ENCODE data around the gene IKBKE.

IKBKE gene

GRCh38 chr1:206455666-206456344, 14.5 kb upstream of the IKBKE start:
- DNase-seq: peak; percentile 85

- DNase-seq: no peak
Observed at GRCh38 chr1:206456577-206457370, 13.5 kb upstream of the IKBKE start.

GRCh38 chr1:206457408-206458120, 12.7 kb upstream of the IKBKE start:
- DNase-seq: no peak

- no peak for DNase-seq
Observed at GRCh38 chr1:206459703-206460102, 10.6 kb upstream of the IKBKE start.

- DNase-seq: no peak
Observed at GRCh38 chr1:206460836-206461426, 9.3 kb upstream of the IKBKE start.

- peak; percentile 23 for DNase-seq
Observed at GRCh38 chr1:206461602-206462455, 8.4 kb upstream of the IKBKE start.

- no peak for DNase-seq
Observed at GRCh38 chr1:206463137-206463536, 7.1 kb upstream of the IKBKE start.

GRCh38 chr1:206463911-206464310, 6.4 kb upstream of the IKBKE start:
- no peak for DNase-seq

GRCh38 chr1:206464456-206464964, 5.8 kb upstream of the IKBKE start:
- no peak for DNase-seq

GRCh38 chr1:206465951-206466350, 4.3 kb upstream of the IKBKE start:
- DNase-seq: no peak

- DNase-seq: no peak
Observed at GRCh38 chr1:206466840-206467649, 3.2 kb upstream of the IKBKE start.

- DNase-seq: no peak
Observed at GRCh38 chr1:206467915-206468314, 2.4 kb upstream of the IKBKE start.

GRCh38 chr1:206468571-206468970, 1.7 kb upstream of the IKBKE start:
- no peak for DNase-seq

- DNase-seq: no peak
Observed at GRCh38 chr1:206469411-206469932, 804 bp upstream of the IKBKE start.

GRCh38 chr1:206470692-206471414, 577 bp downstream of the IKBKE start:
- DNase-seq: no peak

- no peak for DNase-seq
Observed at GRCh38 chr1:206471415-206471801, 1.1 kb downstream of the IKBKE start.

- no peak for DNase-seq
Observed at GRCh38 chr1:206472024-206472423, 1.7 kb downstream of the IKBKE start.

GRCh38 chr1:206472454-206472853, 2.2 kb downstream of the IKBKE start:
- no peak for DNase-seq

GRCh38 chr1:206472886-206473285, 2.6 kb downstream of the IKBKE start:
- no peak for DNase-seq

- no peak for DNase-seq
Observed at GRCh38 chr1:206476058-206476457, 5.8 kb downstream of the IKBKE start.
